GM12874 (cell line): ENCODE results near the gene YES1.

Experiments used
- CTCF ChIP-seq: IDR thresholded peaks from 2 replicates; pipeline ENCODE4 v1.5.1; 2011; ENCODE audit warnings: low read depth, mild to moderate bottlenecking, control low read depth, low read length, moderate library complexity; ENCODE audit not compliant: insufficient read depth

The YES1 gene

GRCh38 chr18:832085-832681, 20.1 kb upstream of the YES1 start:
- no peak for TF ChIP-seq CTCF

- TF ChIP-seq CTCF: no peak
Observed at GRCh38 chr18:830315-830901, 18.4 kb upstream of the YES1 start.

DNA sequence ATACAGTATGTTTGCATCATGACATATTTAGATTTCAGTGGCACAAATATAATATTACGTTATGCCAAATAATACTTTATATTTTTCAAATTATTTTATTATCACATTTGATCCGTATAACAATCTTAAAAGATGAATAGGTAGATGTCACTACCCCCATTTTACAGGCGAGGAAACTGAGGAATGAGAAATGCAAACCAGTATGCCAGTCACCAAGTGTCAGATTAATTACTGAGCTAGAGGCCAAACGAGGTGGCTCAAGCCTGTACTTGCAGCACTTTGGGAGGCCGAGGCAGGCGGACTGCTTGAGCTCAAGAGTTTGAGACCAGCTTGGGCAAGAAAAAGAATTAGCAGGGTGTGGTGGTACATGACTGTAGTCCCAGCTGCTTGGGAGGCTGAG, 17.4 kb upstream of the YES1 start:
- no peak for TF ChIP-seq CTCF

DNA sequence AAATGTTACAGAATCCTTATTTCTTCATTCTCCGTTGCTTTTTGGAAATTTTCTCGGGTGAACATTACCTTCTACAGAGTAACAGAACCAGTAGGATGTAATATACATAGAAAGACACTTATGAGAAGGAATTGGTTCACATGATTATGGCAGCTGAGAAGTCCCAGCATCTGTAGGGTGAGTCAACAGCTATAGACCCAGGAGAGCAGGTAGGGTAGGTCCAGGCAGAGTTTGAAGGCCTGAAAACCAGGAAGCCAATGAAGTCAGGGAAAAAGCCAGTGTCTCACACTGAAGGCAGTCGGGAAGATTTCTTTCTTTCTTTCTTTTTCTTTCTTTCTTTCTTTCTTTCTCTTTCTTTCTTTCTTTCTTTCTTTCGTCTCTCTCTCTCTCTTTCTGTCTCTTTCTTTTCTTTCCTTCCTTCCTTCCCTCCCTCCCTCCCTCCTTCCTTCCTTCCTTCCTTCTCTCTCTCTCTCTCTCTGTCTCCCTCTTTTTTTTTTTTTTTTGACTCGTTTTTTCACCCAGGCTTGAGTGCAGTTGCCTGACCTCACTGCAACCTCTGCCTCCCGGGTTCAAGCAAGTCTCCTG, 15.1 kb upstream of the YES1 start:
- TF ChIP-seq CTCF: no peak

DNA sequence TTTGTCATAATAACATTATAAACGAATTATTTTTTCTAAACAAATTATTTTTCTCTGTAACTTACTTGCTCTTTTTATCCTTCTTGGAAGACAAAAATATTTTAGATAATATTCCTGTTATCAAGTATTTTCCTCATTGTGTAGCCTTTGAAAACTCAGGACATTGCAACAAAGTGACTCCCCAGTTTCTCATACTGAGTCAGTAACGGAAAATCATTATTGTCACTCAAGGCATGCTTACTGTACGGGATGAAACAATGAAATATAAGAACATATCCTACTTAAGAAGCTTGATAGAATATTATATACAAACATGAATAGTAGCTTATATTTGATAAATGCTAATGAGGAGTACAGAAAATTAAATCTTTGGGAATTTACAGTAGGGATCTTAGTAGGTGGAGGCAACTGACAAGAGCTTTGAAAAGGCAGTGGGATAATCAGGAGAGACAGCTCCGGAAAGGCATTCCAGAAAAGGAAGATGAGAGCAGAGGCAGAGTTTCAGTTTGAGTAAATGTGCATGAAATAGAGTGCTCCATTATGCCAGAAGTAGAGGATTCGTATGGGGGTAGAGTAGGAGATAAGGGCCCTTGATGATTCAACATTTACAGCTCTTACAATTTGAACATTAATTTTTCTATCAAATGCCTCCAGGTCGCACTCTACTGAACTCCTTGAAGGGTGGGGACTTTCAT, 14.0 kb upstream of the YES1 start:
- TF ChIP-seq CTCF: no peak

- no peak for TF ChIP-seq CTCF
Observed at GRCh38 chr18:824179-824578, 12.1 kb upstream of the YES1 start.

DNA sequence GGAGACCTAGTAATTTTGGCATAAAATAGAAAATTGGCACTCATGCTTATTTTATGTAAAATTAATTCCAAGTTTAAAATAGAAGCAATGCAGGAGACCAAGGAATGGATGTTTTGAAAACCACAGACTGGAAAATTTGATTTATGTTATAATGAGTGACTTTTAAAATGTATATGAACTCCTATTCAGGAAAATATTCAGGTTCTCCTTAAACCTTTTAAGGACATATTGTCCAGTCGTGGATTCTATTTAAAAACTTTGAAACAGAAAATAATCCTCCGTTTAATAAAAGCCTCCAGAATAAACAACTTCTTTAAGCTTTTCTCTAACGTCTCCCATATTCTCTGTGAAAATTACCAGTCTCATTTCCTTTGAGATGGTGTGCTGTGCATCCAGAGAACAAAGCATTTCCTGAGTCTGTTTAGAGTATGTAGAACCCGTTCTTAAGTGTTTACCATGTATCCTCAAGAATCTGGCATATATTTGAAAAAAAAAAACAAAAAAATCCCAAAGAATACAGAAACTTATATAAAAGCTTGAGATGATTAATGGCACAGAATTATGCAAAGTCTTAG, 8.6 kb upstream of the YES1 start:
- TF ChIP-seq CTCF: no peak
